AML-193 (cell line): ENCODE measurements around the gene TTC9.

Experiments used
- DNase-seq, 2 experiments: peaks; one replicate each; lab custom pipeline; 2025; lab: John Stamatoyannopoulos, UW

The TTC9 gene

GRCh38 chr14:70716483-70716882 is 74.8 kb downstream of the TTC9 start:
- no peak for DNase-seq

- DNase-seq, result no peak
Observed at GRCh38 chr14:70716958-70717357, 75.2 kb downstream of the TTC9 start.

- no peak for DNase-seq
Observed at GRCh38 chr14:70718383-70719118, 76.8 kb downstream of the TTC9 start.

GRCh38 chr14:70721542-70721941 is 79.8 kb downstream of the TTC9 start:
- no peak for DNase-seq

GRCh38 chr14:70722418-70722817 is 80.7 kb downstream of the TTC9 start:
- no peak for DNase-seq

GRCh38 chr14:70723276-70723675 is 81.6 kb downstream of the TTC9 start:
- DNase-seq, result no peak

- DNase-seq, result no peak
Observed at GRCh38 chr14:70724110-70724509, 82.4 kb downstream of the TTC9 start.

- DNase-seq, result no peak
Observed at GRCh38 chr14:70724944-70725343, 83.2 kb downstream of the TTC9 start.
